HAP-1 (cell line): ENCODE data around the gene DHDH.
A peak's percentile ranks its signal among the peaks of the same experiment; 100 is the strongest.

ENCODE experiments used
- DNase-seq, 2 experiments: peaks; one replicate each; pipeline ENCODE4 v3.0.0-alpha.2; 2016 to 2020; ENCODE audit warnings: low spot score in 2 of 2
- H3K27me3 ChIP-seq: fragments of 250-450 bp; sonication (Bioruptor Pico); 2 replicates; pipeline ENCODE4 v1.5.1; 2020; ENCODE audit warnings: low read depth, mild to moderate bottlenecking, moderate library complexity
- H3K36me3 ChIP-seq: fragments of 250-450 bp; sonication (Bioruptor Pico); replicated peaks from 2 replicates; pipeline ENCODE4 v1.5.1; 2020; ENCODE audit warnings: mild to moderate bottlenecking
- H3K4me1 ChIP-seq: fragments of 250-450 bp; sonication (Bioruptor Pico); 2 replicates; pipeline ENCODE4 v1.5.1; 2020; ENCODE audit warnings: mild to moderate bottlenecking
- H3K4me3 ChIP-seq: fragments of 250-450 bp; sonication (Bioruptor Pico); 2 replicates; pipeline ENCODE4 v1.5.1; 2020; ENCODE audit warnings: mild to moderate bottlenecking, moderate library complexity
- H3K9me3 ChIP-seq: fragments of 250-450 bp; sonication (Bioruptor Pico); 2 replicates; pipeline ENCODE4 v1.5.1; 2020; ENCODE audit warnings: mild to moderate bottlenecking, moderate library complexity
- in situ Hi-C: fragments of 300-500 bp; cut with MboI; formaldehyde crosslinking; loops from 3 replicates; pipeline ENCODE4 v1.14.3; 2020; ENCODE audit warnings: low sequenced_read_pairs, inconsistent platforms, mixed read lengths

DHDH gene

DNA sequence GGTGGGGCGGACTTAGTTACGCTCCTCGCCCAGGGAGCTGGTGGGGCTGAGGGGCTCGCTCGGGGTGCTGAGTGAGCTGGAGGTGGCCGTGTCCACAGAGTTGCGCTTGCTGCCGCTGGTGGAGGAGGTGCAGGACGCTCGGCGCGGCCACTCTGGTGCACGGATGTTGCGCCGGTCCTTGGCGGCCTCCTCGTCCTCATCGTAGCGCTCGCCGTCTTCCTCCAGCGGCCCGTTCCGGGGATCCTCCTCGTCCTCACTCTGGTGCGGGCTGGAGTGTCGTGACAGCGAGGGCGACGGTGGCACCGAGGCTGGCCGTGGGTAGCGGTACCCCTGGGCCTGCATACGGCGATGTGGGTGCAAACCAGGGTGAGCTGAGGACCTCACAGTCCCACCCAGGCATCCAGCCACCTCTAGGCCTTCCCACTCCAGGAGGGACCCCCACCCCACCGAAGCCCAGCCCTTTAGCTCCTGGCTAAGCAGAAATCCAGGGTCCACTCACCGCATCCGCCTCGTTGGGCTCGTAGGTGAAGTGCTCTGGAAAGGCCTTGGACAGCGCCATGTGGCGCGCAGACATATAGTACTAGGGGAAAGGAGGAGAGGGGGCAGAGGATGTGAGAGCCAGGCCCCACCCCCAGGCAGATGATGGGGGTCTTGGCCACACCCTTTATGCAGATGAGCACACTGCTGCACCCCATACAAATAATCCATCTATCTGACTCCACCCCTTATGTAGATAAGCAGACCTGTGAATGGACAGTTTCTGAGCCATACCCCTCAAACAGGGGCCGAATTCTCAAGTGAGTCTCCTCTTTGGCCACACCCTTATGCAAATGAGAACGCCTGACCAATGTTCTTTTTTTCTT, 36.0 kb downstream of the DHDH start:
- no peaks in the 10 kb centered on the region for H3K27me3 ChIP-seq
- in situ Hi-C loops = loop anchor here (5.0 to 10.0 kb wide), 2 partner anchors 182 to 325 kb away; partner anchors contain the start of gene CA11
- no peaks in the 10 kb centered on the region for H3K9me3 ChIP-seq
- DNase-seq = peak; percentile 40 to 47
- H3K36me3 ChIP-seq = peaks cover 74% of the 10 kb centered on the region
- H3K4me3 ChIP-seq = no peak overlapping the region
- H3K4me1 ChIP-seq = peaks cover 3% of the 10 kb centered on the region

DNA sequence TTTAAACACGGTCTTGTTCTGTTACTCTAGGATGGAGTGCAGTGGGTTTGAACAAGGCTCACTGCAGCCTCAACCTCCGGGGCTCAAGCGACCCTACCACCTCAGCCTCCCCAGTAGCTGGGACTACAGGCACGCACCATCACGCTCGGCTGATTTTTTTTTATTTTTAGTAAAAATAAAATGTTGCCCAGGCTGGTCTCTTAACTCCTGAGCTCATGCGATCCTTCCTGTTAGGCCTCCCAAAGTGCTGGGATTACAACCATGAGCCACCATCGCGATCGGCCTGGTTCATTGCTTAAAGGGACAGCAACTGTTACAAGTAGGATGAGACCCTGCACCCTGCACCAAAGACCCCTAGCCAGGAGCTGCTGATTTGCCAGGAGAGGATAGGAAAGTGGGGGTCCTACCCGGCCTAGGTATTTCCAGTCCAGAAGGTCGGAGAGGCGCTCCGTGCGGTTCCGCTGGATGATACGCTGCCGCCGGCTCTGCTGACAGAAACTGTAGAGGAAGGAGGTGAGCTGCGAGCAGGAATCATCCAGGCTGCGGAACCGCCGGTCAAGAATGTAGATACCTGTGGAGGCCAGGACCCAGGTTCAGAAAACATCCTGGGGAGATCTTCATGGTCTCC, 36.8 kb downstream of the DHDH start:
- DNase-seq = no peak
- in situ Hi-C loops = loop anchor here (5.0 kb wide), 1 partner anchor 183 kb away; no protein-coding TSS in a partner anchor
- H3K4me3 ChIP-seq = no peak overlapping the region

GRCh38 chr19:48970923-48971395, 37.5 kb downstream of the DHDH start:
- no peaks in the 10 kb centered on the region; the same call in 1 of the 2 replicates for H3K4me1 ChIP-seq
- no peaks in the 10 kb centered on the region for H3K9me3 ChIP-seq
- no peak overlapping the region for H3K4me3 ChIP-seq
- in situ Hi-C loops = loop anchor here (5.0 kb wide), 1 partner anchor 184 kb away; no protein-coding TSS in a partner anchor
- peaks cover 67% of the 10 kb centered on the region for H3K36me3 ChIP-seq
- no peaks in the 10 kb centered on the region for H3K27me3 ChIP-seq
- DNase-seq = peak; percentile 56 to 91

More for the DNA sequence above, 36.8 kb downstream of the DHDH start:
- Histone ChIP-seq H3K9me3 (no peaks in the 10 kb centered on the region), H3K4me1 (no peaks in the 10 kb centered on the region; the same call in 1 of the 2 replicates), H3K36me3 (peaks cover 74% of the 10 kb centered on the region), H3K27me3 (no peaks in the 10 kb centered on the region)

DNA sequence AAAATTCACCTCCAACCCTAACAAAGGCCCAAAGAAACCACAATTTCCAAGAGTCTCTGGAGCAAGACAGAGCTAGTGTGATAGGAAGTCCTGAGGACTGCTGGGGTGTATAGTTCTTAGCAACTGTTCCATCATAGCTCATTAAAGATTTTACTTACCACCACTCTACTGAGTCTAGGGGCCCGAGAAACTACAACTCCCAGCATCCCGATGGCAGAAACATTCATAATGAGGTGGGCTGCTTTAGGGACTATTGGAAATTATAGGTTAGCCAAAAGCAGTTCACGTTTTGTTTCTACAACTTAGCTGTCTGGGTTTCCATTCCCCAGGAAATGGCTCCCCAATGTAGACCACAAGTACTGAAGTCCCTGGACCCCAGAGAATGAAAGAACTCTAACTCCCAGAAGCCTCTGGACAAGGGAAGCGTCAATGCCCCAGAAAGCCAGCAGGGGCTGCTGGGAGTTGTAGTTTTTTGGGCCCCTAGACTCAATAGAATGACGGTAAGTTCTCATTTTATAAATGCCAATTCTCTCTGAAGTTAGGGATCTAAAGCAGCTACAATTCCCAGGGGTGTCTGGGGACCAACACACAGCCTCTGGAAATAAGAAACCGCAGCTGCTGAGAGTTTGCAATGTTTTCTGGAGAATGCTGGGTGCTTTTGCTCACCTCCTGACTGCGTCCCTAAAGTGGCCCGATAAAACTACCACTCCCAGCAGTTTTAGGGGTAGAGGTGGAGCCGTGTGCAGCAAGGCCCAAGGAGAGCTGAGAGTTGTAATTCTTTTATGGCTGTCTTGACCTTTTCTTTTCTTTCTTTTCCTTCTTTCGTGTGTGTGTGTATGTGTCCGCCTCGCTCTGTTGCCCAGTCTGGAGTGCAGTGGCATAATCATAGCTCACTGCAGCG, 42.7 kb downstream of the DHDH start:
- Histone ChIP-seq H3K9me3 (no peaks in the 10 kb centered on the region), H3K4me1 (no peaks in the 10 kb centered on the region), H3K4me3 (no peak overlapping the region), H3K27me3 (no peaks in the 10 kb centered on the region), H3K36me3 (peaks cover 37% of the 10 kb centered on the region)
- in situ Hi-C loops = no loop called here
- peak; percentile 40 to 60 for DNase-seq

GRCh38 chr19:48977061-48977460, 43.6 kb downstream of the DHDH start:
- H3K27me3 ChIP-seq = no peaks in the 10 kb centered on the region
- no peaks in the 10 kb centered on the region for H3K9me3 ChIP-seq
- no peak for DNase-seq
- H3K36me3 ChIP-seq = peaks cover 45% of the 10 kb centered on the region
- in situ Hi-C loops = no loop called here
- no peak overlapping the region for H3K4me3 ChIP-seq
- H3K4me1 ChIP-seq = no peaks in the 10 kb centered on the region

- H3K4me3 ChIP-seq = no peak overlapping the region
- no peaks in the 10 kb centered on the region for H3K9me3 ChIP-seq
- DNase-seq = peak in 1 of 2 experiments; percentile 40
- no peaks in the 10 kb centered on the region for H3K27me3 ChIP-seq
- peaks cover 60% of the 10 kb centered on the region for H3K36me3 ChIP-seq
- H3K4me1 ChIP-seq = no peaks in the 10 kb centered on the region
- in situ Hi-C loops = no loop called here
Measured at GRCh38 chr19:48982280-48982679, 48.8 kb downstream of the DHDH start.

GRCh38 chr19:48985711-48986110, 52.2 kb downstream of the DHDH start:
- H3K27me3 ChIP-seq = no peaks in the 10 kb centered on the region
- DNase-seq = no peak
- in situ Hi-C loops = no loop called here
- no peaks in the 10 kb centered on the region; the same call in 1 of the 2 replicates for H3K4me1 ChIP-seq
- no peak overlapping the region for H3K4me3 ChIP-seq
- H3K9me3 ChIP-seq = no peaks in the 10 kb centered on the region
- H3K36me3 ChIP-seq = peaks cover 64% of the 10 kb centered on the region

DNA sequence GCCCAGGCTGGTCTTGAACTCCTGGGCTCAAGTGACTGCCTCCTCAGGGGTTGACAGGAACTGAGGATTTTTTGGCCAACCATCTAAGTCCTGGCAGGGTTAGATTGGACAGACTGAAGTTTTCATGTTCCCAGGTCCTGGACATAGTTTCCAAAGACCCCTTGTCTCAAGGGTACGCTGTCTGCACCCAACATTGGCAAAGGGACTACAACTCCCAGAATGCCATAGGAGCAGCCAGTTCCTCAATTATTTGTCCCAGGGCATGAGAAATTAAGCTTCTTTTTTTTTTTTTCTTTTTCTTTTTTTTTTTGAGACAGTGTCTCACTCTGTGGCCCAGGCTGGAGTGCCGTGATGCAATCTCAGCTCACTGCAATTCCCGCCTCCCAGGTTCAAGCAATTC, 52.7 kb downstream of the DHDH start:
- H3K36me3 ChIP-seq = peaks cover 67% of the 10 kb centered on the region
- H3K4me3 ChIP-seq = no peak overlapping the region
- H3K27me3 ChIP-seq = no peaks in the 10 kb centered on the region
- in situ Hi-C loops = no loop called here
- H3K4me1 ChIP-seq = no peaks in the 10 kb centered on the region; the same call in 1 of the 2 replicates
- H3K9me3 ChIP-seq = no peaks in the 10 kb centered on the region
- DNase-seq = no peak

DNA sequence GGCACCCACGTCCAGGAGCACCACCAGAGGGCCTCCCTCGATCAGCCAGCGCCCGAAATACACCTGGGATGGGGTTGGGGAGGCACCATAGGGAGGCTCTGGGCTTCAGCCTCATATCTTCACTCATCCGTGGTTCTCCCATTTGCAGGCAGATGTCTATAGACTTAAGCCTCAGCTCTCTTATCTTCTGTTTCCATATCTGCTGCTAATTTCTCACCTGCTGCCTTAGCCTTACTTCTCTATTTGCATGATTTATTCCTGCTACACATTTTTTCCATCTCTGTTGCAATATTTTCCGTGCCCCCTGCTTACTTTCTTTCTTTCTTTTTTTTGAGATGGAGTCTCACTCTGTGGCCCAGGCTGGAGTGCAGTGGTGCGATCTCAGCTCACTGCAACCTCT, 53.8 kb downstream of the DHDH start:
- Histone ChIP-seq H3K36me3 (peaks cover 59% of the 10 kb centered on the region), H3K27me3 (no peaks in the 10 kb centered on the region), H3K9me3 (no peaks in the 10 kb centered on the region), H3K4me1 (no peaks in the 10 kb centered on the region; the same call in 1 of the 2 replicates), H3K4me3 (no peak overlapping the region)
- in situ Hi-C loops = no loop called here
- DNase-seq = no peak

- H3K4me3 ChIP-seq = no peak overlapping the region
- H3K27me3 ChIP-seq = no peaks in the 10 kb centered on the region
- H3K9me3 ChIP-seq = no peaks in the 10 kb centered on the region
- no peaks in the 10 kb centered on the region; the same call in 1 of the 2 replicates for H3K4me1 ChIP-seq
- H3K36me3 ChIP-seq = peaks cover 50% of the 10 kb centered on the region
- DNase-seq = no peak
- in situ Hi-C loops = no loop called here
Measured at GRCh38 chr19:48988286-48988685, 54.8 kb downstream of the DHDH start.

GRCh38 chr19:48988860-48989259, 55.4 kb downstream of the DHDH start:
- peaks cover 44% of the 10 kb centered on the region for H3K36me3 ChIP-seq
- no peak overlapping the region for H3K4me3 ChIP-seq
- H3K9me3 ChIP-seq = no peaks in the 10 kb centered on the region
- no peak for DNase-seq
- in situ Hi-C loops = no loop called here
- H3K27me3 ChIP-seq = no peaks in the 10 kb centered on the region
- H3K4me1 ChIP-seq = no peaks in the 10 kb centered on the region; the same call in 1 of the 2 replicates

DNA sequence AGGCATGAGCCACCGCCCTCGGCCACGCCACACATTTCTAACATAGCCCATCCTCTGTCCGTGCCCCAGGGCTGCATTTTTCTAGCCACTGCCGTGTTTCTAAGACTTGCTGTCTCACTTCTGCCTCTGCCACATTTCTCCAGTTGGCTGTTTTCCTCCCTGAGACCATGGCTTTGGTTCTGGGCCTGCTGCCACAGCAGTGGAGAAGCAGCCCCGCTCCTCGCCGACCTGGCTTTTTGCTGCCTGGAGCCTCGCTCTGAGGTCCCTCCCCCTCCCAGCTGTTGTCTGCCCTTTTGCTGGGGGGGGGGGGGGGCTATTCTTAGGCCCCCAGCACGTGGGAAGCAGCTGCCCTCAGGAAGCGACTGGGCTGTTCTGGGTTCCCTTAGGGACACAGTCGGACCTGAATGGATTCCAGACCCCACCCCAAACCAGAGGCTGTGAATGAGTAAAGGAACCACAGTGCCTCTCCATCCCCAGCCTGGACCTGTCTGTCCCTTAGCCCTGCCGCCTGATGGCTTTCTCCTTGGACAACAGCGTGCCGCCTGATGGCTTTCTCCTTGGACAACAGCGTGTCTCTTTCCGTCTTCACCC, 56.3 kb downstream of the DHDH start:
- H3K27me3 ChIP-seq = no peaks in the 10 kb centered on the region
- H3K4me1 ChIP-seq = no peaks in the 10 kb centered on the region; the same call in 1 of the 2 replicates
- no peak for DNase-seq
- H3K4me3 ChIP-seq = no peak overlapping the region
- H3K9me3 ChIP-seq = no peaks in the 10 kb centered on the region
- in situ Hi-C loops = no loop called here
- H3K36me3 ChIP-seq = peaks cover 35% of the 10 kb centered on the region

DNA sequence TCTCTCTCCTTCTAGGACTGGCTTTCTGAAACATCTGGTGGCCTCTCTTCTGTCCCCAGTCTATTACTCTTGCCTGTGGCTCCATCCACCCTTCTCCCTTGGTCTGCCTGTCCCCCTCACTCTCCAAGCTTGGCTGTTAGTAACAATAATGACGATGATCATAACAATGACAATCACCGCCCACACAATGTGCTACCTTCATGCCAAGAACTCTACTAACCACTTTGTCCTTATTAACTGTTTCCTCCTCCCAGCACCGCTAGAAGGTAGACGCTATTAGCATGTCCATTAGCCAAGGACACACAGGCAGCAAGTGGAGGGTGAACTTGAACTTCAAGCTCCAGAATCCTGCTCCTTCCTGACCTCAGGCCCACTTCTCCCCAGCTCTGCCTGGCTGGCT, 56.9 kb downstream of the DHDH start:
- no peak overlapping the region for H3K4me3 ChIP-seq
- H3K36me3 ChIP-seq = peaks cover 29% of the 10 kb centered on the region
- H3K9me3 ChIP-seq = no peaks in the 10 kb centered on the region
- DNase-seq = no peak
- H3K4me1 ChIP-seq = peaks cover 3% of the 10 kb centered on the region
- in situ Hi-C loops = no loop called here
- no peaks in the 10 kb centered on the region for H3K27me3 ChIP-seq
